Measurements from ENCODE around the gene STEAP3. TPM values are rescaled to one million over a fixed set of nuclear protein-coding genes. Genes with fewer than 3 reads are reported as not detected.

STEAP3 gene
- total RNA-seq, 1 donor from 2014 or later = 38.8 TPM

- Histone ChIP-seq H3K36me3 (ENCODE audit: control insufficient read depth, insufficient read depth, low read length) (no peaks in the 10 kb centered on the region), H3K27me3 (ENCODE audit: control insufficient read depth, insufficient read depth, low read length) (no peaks in the 10 kb centered on the region), H3K4me3 (ENCODE audit: low read depth, low read length) (no peak overlapping the region)
- no peak for TF ChIP-seq CTCF (IDR thresholded peaks at IDR 0.05; ENCODE audit: insufficient read depth, low read length, poor library complexity, severe bottlenecking)
- no peak for DNase-seq (ENCODE audit: low read depth)
These were observed 4.5 kb downstream of the STEAP3 start for GRCh38 chr2:119228136-119228535.

GRCh38 chr2:119228964-119229363 is 5.3 kb downstream of the STEAP3 start:
- no peak for TF ChIP-seq CTCF (IDR thresholded peaks at IDR 0.05; ENCODE audit: insufficient read depth, low read length, poor library complexity, severe bottlenecking)
- Histone ChIP-seq H3K27me3 (ENCODE audit: control insufficient read depth, insufficient read depth, low read length) (no peaks in the 10 kb centered on the region), H3K36me3 (ENCODE audit: control insufficient read depth, insufficient read depth, low read length) (no peaks in the 10 kb centered on the region), H3K4me3 (ENCODE audit: low read depth, low read length) (no peak overlapping the region)
- no peak for DNase-seq (ENCODE audit: low read depth)

GRCh38 chr2:119229716-119230115 is 6.1 kb downstream of the STEAP3 start:
- DNase-seq (ENCODE audit: low read depth) = no peak
- TF ChIP-seq CTCF (IDR thresholded peaks at IDR 0.05; ENCODE audit: insufficient read depth, low read length, poor library complexity, severe bottlenecking) = no peak

GRCh38 chr2:119230219-119231185 is 6.9 kb downstream of the STEAP3 start:
- Histone ChIP-seq H3K4me3 (ENCODE audit: low read depth, low read length) (no peak overlapping the region), H3K27me3 (ENCODE audit: control insufficient read depth, insufficient read depth, low read length) (no peaks in the 10 kb centered on the region), H3K36me3 (ENCODE audit: control insufficient read depth, insufficient read depth, low read length) (no peaks in the 10 kb centered on the region)
- no peak for TF ChIP-seq CTCF (IDR thresholded peaks at IDR 0.05; ENCODE audit: insufficient read depth, low read length, poor library complexity, severe bottlenecking)
- DNase-seq (ENCODE audit: low read depth) = no peak

More at GRCh38 chr2:119229716-119230115, 6.1 kb downstream of the STEAP3 start:
- Histone ChIP-seq H3K36me3 (ENCODE audit: control insufficient read depth, insufficient read depth, low read length) (no peaks in the 10 kb centered on the region), H3K27me3 (ENCODE audit: control insufficient read depth, insufficient read depth, low read length) (no peaks in the 10 kb centered on the region), H3K4me3 (ENCODE audit: low read depth, low read length) (no peak overlapping the region)

- no peak for TF ChIP-seq CTCF (IDR thresholded peaks at IDR 0.05; ENCODE audit: insufficient read depth, low read length, poor library complexity, severe bottlenecking)
- DNase-seq (ENCODE audit: low read depth) = no peak
- Histone ChIP-seq H3K36me3 (ENCODE audit: control insufficient read depth, insufficient read depth, low read length) (no peaks in the 10 kb centered on the region), H3K27me3 (ENCODE audit: control insufficient read depth, insufficient read depth, low read length) (no peaks in the 10 kb centered on the region), H3K4me3 (ENCODE audit: low read depth, low read length) (no peak overlapping the region)
These were observed 8.5 kb downstream of the STEAP3 start for GRCh38 chr2:119231975-119232665.
